Kidney (tissue), 14 donors: ENCODE results near the gene C22orf31. TPM values are rescaled to one million over a fixed set of nuclear protein-coding genes. Genes with fewer than 3 reads are reported as not detected.

Experiments
- DNase-seq, 5 donors: peaks; one replicate each; pipeline ENCODE4 v3.0.0-alpha.2; 2013 to 2020
- FAIRE-seq: peaks from 2 replicates; lab custom pipeline; 2012; peaks lifted over from hg19 to GRCh38; lab: Jason Lieb, UNC
- H3K27ac ChIP-seq, 2 donors: one replicate each; pipeline ENCODE4 v1.7.0; 2013; ENCODE audit warnings: low read depth in 2 of 2, low read length in 2 of 2, inconsistent platforms in 1 of 2
- H3K27me3 ChIP-seq: one replicate; pipeline ENCODE4 v1.7.1; 2013; ENCODE audit warnings: low read length, inconsistent platforms; ENCODE audit not compliant: control insufficient read depth, insufficient read depth
- H3K36me3 ChIP-seq, 3 donors: one replicate each; pipeline versions ENCODE4 v1.7.0 to v1.7.1; 2013; ENCODE audit warnings: low read length in 3 of 3, control low read depth in 1 of 3, inconsistent platforms in 1 of 3; ENCODE audit not compliant: insufficient read depth in 3 of 3, control insufficient read depth in 2 of 3
- H3K4me1 ChIP-seq, 3 donors: one replicate each; pipeline versions ENCODE4 v1.7.0 to v1.7.1; 2013; ENCODE audit warnings: low read length in 3 of 3, inconsistent platforms in 1 of 3, low read depth in 1 of 3; ENCODE audit not compliant: control insufficient read depth in 2 of 3, insufficient read depth in 2 of 3
- H3K4me3 ChIP-seq, 3 donors: one replicate each; pipeline versions ENCODE4 v1.7.0 to v1.8.1; 2013; ENCODE audit warnings: low read length in 3 of 3, control low read depth in 1 of 3, inconsistent platforms in 1 of 3
- H3K9ac ChIP-seq, 3 donors: one replicate each; pipeline versions ENCODE4 v1.7.0 to v1.7.1; 2013; ENCODE audit warnings: low read length in 3 of 3, control low read depth in 1 of 3, inconsistent platforms in 1 of 3
- H3K9me3 ChIP-seq, 3 donors: one replicate each; pipeline versions ENCODE4 v1.7.0 to v1.7.1; 2013; ENCODE audit warnings: low read length in 3 of 3, control low read depth in 1 of 3, inconsistent platforms in 1 of 3; ENCODE audit not compliant: control insufficient read depth in 2 of 3, insufficient read depth in 1 of 3
- intact Hi-C: fragments of 100-400 bp; cut with DNase I; formaldehyde crosslinking; loops from one replicate; pipeline ENCODE4 v1.11.1; 2022
- polyA plus RNA-seq: library from polyadenylated mRNA; stranded (reverse); fragments of 350-450 nt; fragmentation: Illumina TruSeq; extraction: RNeasy Lipid Tissue Mini Kit (QIAGEN cat#74804); gene quantifications from one replicate; pipeline ENCODE4 v1.2.3, GENCODE V29; 2014; ENCODE audit warnings: low read depth, low replicate concordance; ENCODE audit not compliant: insufficient read depth
- total RNA-seq: library from RNA; stranded (reverse); fragmentation: NEBNext Ultra II Directional; extraction: Animal tissue kit (Norgen Biotek cat#: 25700); gene quantifications from one replicate; pipeline ENCODE4 v1.2.1, GENCODE V29; 2021
- TF ChIP-seq, protein P1 (sequence below): IDR thresholded peaks from 3 replicates; pipeline ENCODE4 v1.5.1; 2012; ENCODE audit warnings: mild to moderate bottlenecking, moderate library complexity, borderline replicate concordance; ENCODE audit not compliant: insufficient read depth; ENCODE audit errors: extremely low read depth
- donor health status: control.
- donor health status: control.
- donor health status: control.
- donor health status: control.
- donor health status: control.
- donor health status: DM: yes; HTN: yes; CAD: no.
- donor health status: Normal renal cell carcinoma (clear cell type).

C22orf31 gene
- total and polyA plus RNA-seq, 2 donors from 2014 or later: not detected

DNA sequence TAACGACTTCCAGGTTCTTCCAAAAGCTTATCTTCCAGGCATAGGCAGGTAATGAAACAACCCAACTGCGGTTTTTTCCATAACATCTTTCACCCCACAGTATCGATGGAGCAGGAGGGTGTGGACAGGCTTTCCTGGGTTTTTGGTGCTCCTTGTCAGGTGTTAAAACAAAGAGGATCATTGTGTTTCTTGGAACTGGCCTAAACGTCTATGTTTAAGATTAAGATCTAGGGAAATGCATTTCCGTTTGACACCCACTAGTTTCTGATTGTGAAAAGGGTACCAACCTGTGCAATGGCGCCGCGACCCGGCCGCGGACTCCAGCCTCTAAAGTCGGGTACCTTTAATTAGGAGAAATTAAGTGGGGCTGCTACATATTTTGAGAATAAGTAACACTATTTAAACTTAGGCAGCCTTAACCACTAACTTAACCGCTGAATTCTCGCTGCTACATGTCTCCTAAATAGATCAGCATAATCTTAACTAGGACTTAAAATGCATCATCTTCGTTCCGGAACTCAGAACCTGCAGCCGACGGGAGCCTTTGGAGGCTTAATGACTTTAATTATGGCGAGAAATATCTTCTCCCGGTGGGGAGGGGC is 31.5 kb downstream of the C22orf31 start:
- intact Hi-C loops: no loop called here
- peaks cover 0 to 3% (median 2%) of the 10 kb centered on the region in 3 donors for H3K36me3 ChIP-seq
- H3K27me3 ChIP-seq: no peaks in the 10 kb centered on the region
- peak overlapping the region in 2 of 3 donors; percentile 40 to 54 for H3K4me3 ChIP-seq
- peak overlapping the region; percentile 81 to 97 for H3K27ac ChIP-seq
- DNase-seq: peak in 2 of 5 donors; percentile 51 to 60
- peaks cover 5 to 61% (median 36%) of the 10 kb centered on the region in 3 donors for H3K4me1 ChIP-seq
- no peaks in the 10 kb centered on the region for H3K9me3 ChIP-seq
- FAIRE-seq: no peak
- TF ChIP-seq, protein P1, sequence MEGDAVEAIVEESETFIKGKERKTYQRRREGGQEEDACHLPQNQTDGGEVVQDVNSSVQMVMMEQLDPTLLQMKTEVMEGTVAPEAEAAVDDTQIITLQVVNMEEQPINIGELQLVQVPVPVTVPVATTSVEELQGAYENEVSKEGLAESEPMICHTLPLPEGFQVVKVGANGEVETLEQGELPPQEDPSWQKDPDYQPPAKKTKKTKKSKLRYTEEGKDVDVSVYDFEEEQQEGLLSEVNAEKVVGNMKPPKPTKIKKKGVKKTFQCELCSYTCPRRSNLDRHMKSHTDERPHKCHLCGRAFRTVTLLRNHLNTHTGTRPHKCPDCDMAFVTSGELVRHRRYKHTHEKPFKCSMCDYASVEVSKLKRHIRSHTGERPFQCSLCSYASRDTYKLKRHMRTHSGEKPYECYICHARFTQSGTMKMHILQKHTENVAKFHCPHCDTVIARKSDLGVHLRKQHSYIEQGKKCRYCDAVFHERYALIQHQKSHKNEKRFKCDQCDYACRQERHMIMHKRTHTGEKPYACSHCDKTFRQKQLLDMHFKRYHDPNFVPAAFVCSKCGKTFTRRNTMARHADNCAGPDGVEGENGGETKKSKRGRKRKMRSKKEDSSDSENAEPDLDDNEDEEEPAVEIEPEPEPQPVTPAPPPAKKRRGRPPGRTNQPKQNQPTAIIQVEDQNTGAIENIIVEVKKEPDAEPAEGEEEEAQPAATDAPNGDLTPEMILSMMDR: peak; percentile 12
- H3K9ac ChIP-seq: peak overlapping the region in 1 of 3 donors; percentile 27

DNA sequence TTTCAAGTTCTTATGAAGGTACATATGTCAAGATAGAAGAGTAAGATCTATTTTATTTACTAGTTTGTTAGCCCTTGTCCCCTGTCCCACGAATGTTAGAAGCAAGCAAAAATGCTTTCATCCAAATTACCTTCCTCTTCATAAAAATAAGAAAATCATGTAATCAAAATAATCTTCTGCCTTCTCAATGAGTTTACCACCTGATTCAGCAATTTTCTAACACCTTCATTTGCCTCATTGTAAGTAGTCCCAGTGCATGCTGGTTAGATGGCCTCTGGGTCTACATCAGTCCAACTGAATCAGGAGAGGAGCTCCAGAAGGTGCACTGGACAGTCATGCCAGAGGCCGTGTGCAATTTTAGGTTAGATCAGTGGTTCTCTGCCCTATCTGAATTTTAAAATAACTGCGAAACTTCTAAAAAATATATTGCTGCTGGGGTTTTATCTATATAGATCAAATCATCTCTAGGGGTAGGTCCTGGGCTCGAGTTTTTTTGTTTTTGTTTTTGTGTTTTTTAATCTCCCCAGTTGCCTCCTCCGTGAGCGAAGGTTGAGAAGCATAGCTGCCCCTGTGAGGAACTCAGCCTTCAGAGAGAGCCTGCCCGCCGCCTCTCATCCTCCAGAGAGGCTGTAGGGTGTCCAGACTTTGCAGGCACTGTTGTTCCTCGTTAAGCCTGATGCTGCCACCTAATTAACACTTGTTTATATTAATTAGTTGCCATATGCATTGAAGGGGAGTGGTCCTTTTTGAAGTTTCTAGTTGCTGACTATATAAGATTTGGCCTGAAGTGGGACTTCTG is 32.2 kb downstream of the C22orf31 start:
- Histone ChIP-seq H3K4me3 (no peak overlapping the region), H3K9ac (no peak overlapping the region), H3K27ac (peak overlapping the region; percentile 81 to 97), H3K36me3 (peaks cover 0 to 3% (median 2%) of the 10 kb centered on the region in 3 donors), H3K4me1 (peaks cover 5 to 61% (median 35%) of the 10 kb centered on the region in 3 donors), H3K9me3 (no peaks in the 10 kb centered on the region), H3K27me3 (no peaks in the 10 kb centered on the region)
- no peak for DNase-seq
- intact Hi-C loops: no loop called here
- TF ChIP-seq, protein P1: no peak
- no peak for FAIRE-seq

DNA sequence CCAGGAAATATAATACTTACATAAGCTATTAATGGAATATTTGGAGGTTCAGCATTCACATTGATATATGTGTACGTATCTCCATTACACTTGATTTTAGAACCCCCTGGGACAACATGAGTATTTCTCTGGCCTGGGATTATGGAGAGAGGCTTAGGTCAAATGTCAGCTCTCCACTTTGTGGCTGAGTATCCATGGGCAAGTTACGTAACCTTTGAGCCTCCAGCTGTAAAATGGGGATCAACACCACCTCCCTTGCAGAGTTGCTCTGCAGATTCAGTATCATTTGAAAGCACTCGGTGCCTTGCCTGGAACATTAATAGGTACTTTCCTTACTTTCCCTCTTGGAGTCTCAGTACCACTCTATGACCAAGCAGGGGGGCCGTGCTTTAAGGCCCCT is 33.2 kb downstream of the C22orf31 start:
- peak overlapping the region; percentile 59 for H3K27ac ChIP-seq
- DNase-seq: no peak
- peaks cover 5 to 61% (median 37%) of the 10 kb centered on the region in 3 donors for H3K4me1 ChIP-seq
- H3K27me3 ChIP-seq: no peaks in the 10 kb centered on the region
- peaks cover 0 to 3% (median 2%) of the 10 kb centered on the region in 3 donors for H3K36me3 ChIP-seq
- no peak overlapping the region for H3K9ac ChIP-seq
- no peaks in the 10 kb centered on the region for H3K9me3 ChIP-seq
- no peak overlapping the region for H3K4me3 ChIP-seq
- no peak for FAIRE-seq
- intact Hi-C loops: no loop called here
- TF ChIP-seq, protein P1: no peak
